Measurements from ENCODE around the gene SAMD8. TPM values are rescaled to one million over a fixed set of nuclear protein-coding genes. Genes with fewer than 3 reads are reported as not detected.

Gene SAMD8
- polyA plus RNA-seq, 3 donors, result 13.0 to 18.8 (median 13.7) TPM

- peaks cover 0 to 3% (median 0%) of the 10 kb centered on the region in 3 donors for H3K27me3 Mint-ChIP-seq (ENCODE audit: low read depth in 3 of 3)
- no peak for TF ChIP-seq CTCF (IDR thresholded peaks at IDR 0.05)
- intact Hi-C loops (cut with micrococcal nuclease), result no loop called here
Measured at GRCh38 chr10:75195035-75195763, 83.7 kb downstream of the SAMD8 start.

DNA sequence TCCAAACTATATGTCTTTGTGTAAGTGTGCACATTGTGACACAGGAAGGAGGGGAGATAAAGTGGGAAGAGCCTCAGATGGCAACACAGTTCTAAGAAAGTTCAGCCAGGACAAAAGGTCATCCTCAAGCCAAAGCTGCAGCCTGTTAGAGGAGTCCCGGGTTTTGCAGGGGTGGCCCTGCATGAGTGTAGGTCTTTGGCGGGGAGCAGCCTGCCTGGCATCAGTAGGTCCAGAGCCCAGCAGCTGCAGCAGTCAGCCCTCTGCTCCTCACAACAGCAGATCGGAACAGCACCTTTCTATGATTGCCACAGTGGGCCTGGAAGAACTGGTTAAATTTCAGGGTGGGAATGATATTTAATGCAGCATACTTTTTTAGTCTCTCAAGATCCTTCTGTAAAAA is 85.6 kb downstream of the SAMD8 start:
- no peaks in the 10 kb centered on the region for H4K20me1 ChIP-seq (ENCODE audit: insufficient read depth, low read length)
- no CpG with 5 or more reads among the region's 3 CpGs for WGBS (ENCODE audit: insufficient coverage)
- H3K27ac ChIP-seq (ENCODE audit: low read depth in 1 of 2, low read length in 2 of 2), result no peak overlapping the region
- H3K9me3 ChIP-seq (replicated peaks in 1 of 2; ENCODE audit: control insufficient read depth in 1 of 2, insufficient read depth in 1 of 2, low read length in 2 of 2), result no peaks in the 10 kb centered on the region
- peaks cover 10 to 11% of the 10 kb centered on the region in 2 donors for H3K4me1 ChIP-seq (ENCODE audit: control insufficient read depth in 1 of 2, insufficient read depth in 2 of 2, low read length in 2 of 2)
- DNase-seq, result no peak
- Mint-ChIP-seq H3K36me3 (peaks cover 11 to 13% of the 10 kb centered on the region in 2 donors), H3K27me3 (ENCODE audit: low read depth in 3 of 3) (peaks cover 0 to 3% (median 0%) of the 10 kb centered on the region in 3 donors), H3K4me3 (no peak overlapping the region), H3K4me1 (peaks cover 12% of the 10 kb centered on the region), H3K27ac (peak overlapping the region in 1 of 7 donors; percentile 55), H3K9me3 (no peaks in the 10 kb centered on the region)
- no peaks in the 10 kb centered on the region for H3K27me3 ChIP-seq (ENCODE audit: control insufficient read depth in 2 of 2, insufficient read depth in 2 of 2, low read length in 2 of 2)
- H3K9ac ChIP-seq (ENCODE audit: insufficient read depth, low read length, poor library complexity, severe bottlenecking), result no peak overlapping the region
- no peaks in the 10 kb centered on the region for H3K36me3 ChIP-seq (replicated peaks in 1 of 2; ENCODE audit: control insufficient read depth in 1 of 2, insufficient read depth in 2 of 2, low read length in 2 of 2)
- H2AFZ ChIP-seq (ENCODE audit: insufficient read depth, low read depth, low read length, poor library complexity, severe bottlenecking), result no peak overlapping the region
- intact Hi-C loops (cut with micrococcal nuclease), result no loop called here
- TF ChIP-seq CTCF (IDR thresholded peaks at IDR 0.05), result no peak
- no peak overlapping the region for H3K4me2 ChIP-seq (replicated peaks; ENCODE audit: extremely low read depth, low read length, poor library complexity, severe bottlenecking)
- no peaks in the 10 kb centered on the region for H3K79me2 ChIP-seq (ENCODE audit: insufficient read depth, low read length)
- no peak overlapping the region for H3K4me3 ChIP-seq (replicated peaks in 1 of 3; ENCODE audit: low read depth in 2 of 3, low read length in 3 of 3)

More at GRCh38 chr10:75195035-75195763, 83.7 kb downstream of the SAMD8 start:
- H3K27ac ChIP-seq (ENCODE audit: low read depth in 1 of 2, low read length in 2 of 2), result no peak overlapping the region
- no peaks in the 10 kb centered on the region for H4K20me1 ChIP-seq (ENCODE audit: insufficient read depth, low read length)
- peaks cover 19 to 22% of the 10 kb centered on the region in 2 donors for H3K4me1 ChIP-seq (ENCODE audit: control insufficient read depth in 1 of 2, insufficient read depth in 2 of 2, low read length in 2 of 2)
- no peak overlapping the region for H3K4me2 ChIP-seq (replicated peaks; ENCODE audit: extremely low read depth, low read length, poor library complexity, severe bottlenecking)
- H3K36me3 ChIP-seq (replicated peaks in 1 of 2; ENCODE audit: control insufficient read depth in 1 of 2, insufficient read depth in 2 of 2, low read length in 2 of 2), result no peaks in the 10 kb centered on the region
- peaks cover 23% of the 10 kb centered on the region for H3K4me1 Mint-ChIP-seq
- no peak for DNase-seq
- no peaks in the 10 kb centered on the region for H3K9me3 ChIP-seq (replicated peaks in 1 of 2; ENCODE audit: control insufficient read depth in 1 of 2, insufficient read depth in 1 of 2, low read length in 2 of 2)
- no peaks in the 10 kb centered on the region for H3K79me2 ChIP-seq (ENCODE audit: insufficient read depth, low read length)
- H3K4me3 ChIP-seq (replicated peaks in 1 of 3; ENCODE audit: low read depth in 2 of 3, low read length in 3 of 3), result no peak overlapping the region
- no peak overlapping the region for H2AFZ ChIP-seq (ENCODE audit: insufficient read depth, low read depth, low read length, poor library complexity, severe bottlenecking)
- H3K36me3 Mint-ChIP-seq, result peaks cover 11 to 13% of the 10 kb centered on the region in 2 donors
- H3K27me3 ChIP-seq (ENCODE audit: control insufficient read depth in 2 of 2, insufficient read depth in 2 of 2, low read length in 2 of 2), result no peaks in the 10 kb centered on the region
- H3K9me3 Mint-ChIP-seq, result no peaks in the 10 kb centered on the region
- H3K27ac Mint-ChIP-seq, result peak overlapping the region in 1 of 7 donors; percentile 69
- no peak overlapping the region for H3K9ac ChIP-seq (ENCODE audit: insufficient read depth, low read length, poor library complexity, severe bottlenecking)
- H3K4me3 Mint-ChIP-seq, result no peak overlapping the region
- WGBS (ENCODE audit: insufficient coverage), result 97% methylated on average over 4 of the region's 6 CpGs

Data from CD14-positive monocyte (primary cell).